ENCODE results near the gene ENG. TPM values are rescaled to one million over a fixed set of nuclear protein-coding genes. Genes with fewer than 3 reads are reported as not detected.

ENG gene
- total and polyA plus RNA-seq, 4 donors = 41.1 to 317 (median 131) TPM

GRCh38 chr9:127877566-127877998, 23.1 kb upstream of the ENG start, which contains the start of gene AK1:
TSS of gene AK1 (minus strand) at chr9:127877675. CDS start at chr9:127874617, 3,058 bp downstream.
- WGBS, 2 donors = 2 to 3% methylated on average over 37 to 44 of the region's 44 CpGs
- Histone ChIP-seq H3K27me3 (ENCODE audit: control insufficient read depth in 3 of 3, insufficient read depth in 3 of 3, low read length in 2 of 3) (no peaks in the 10 kb centered on the region), H3K36me3 (ENCODE audit: control insufficient read depth in 4 of 4, insufficient read depth in 4 of 4, low read length in 4 of 4) (peaks cover 0 to 6% (median 0%) of the 10 kb centered on the region in 4 donors), H3K4me3 (peak within 1 kb of the TSS; percentile 45), H3K4me1 (ENCODE audit: control insufficient read depth in 5 of 5, insufficient read depth in 5 of 5, low read length in 5 of 5) (peaks cover 0 to 44% (median 20%) of the 10 kb centered on the region in 5 donors), H3K9me3 (ENCODE audit: control insufficient read depth in 4 of 4, insufficient read depth in 3 of 4, low read length in 3 of 4) (no peaks in the 10 kb centered on the region), H3K27ac (ENCODE audit: low read depth in 1 of 2, low read length in 1 of 2) (peak within 1 kb of the TSS; percentile 86 to 92), H3K9ac (ENCODE audit: insufficient read depth in 1 of 2, low read length in 2 of 2) (peak within 1 kb of the TSS; percentile 25 to 45)
- TF ChIP-seq, protein P1, sequence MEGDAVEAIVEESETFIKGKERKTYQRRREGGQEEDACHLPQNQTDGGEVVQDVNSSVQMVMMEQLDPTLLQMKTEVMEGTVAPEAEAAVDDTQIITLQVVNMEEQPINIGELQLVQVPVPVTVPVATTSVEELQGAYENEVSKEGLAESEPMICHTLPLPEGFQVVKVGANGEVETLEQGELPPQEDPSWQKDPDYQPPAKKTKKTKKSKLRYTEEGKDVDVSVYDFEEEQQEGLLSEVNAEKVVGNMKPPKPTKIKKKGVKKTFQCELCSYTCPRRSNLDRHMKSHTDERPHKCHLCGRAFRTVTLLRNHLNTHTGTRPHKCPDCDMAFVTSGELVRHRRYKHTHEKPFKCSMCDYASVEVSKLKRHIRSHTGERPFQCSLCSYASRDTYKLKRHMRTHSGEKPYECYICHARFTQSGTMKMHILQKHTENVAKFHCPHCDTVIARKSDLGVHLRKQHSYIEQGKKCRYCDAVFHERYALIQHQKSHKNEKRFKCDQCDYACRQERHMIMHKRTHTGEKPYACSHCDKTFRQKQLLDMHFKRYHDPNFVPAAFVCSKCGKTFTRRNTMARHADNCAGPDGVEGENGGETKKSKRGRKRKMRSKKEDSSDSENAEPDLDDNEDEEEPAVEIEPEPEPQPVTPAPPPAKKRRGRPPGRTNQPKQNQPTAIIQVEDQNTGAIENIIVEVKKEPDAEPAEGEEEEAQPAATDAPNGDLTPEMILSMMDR (IDR thresholded peaks at IDR 0.05; ENCODE audit: control extremely low read depth, extremely low read depth) = no peak
- DNase-seq (peak; percentile 66 to 80 (median 76)), ATAC-seq (ENCODE audit: insufficient read depth, low FRiP score) (peak; percentile 62)

- 27 to 48% methylated on average over 21 to 26 of the region's 26 CpGs for WGBS, 2 donors
- Histone ChIP-seq H3K9me3 (ENCODE audit: control insufficient read depth in 4 of 4, insufficient read depth in 3 of 4, low read length in 3 of 4) (no peaks in the 10 kb centered on the region), H3K9ac (ENCODE audit: insufficient read depth in 1 of 2, low read length in 2 of 2) (no peak overlapping the region), H3K27ac (ENCODE audit: low read depth in 1 of 2, low read length in 1 of 2) (peak overlapping the region; percentile 86 to 92), H3K27me3 (ENCODE audit: control insufficient read depth in 3 of 3, insufficient read depth in 3 of 3, low read length in 2 of 3) (no peaks in the 10 kb centered on the region), H3K36me3 (ENCODE audit: control insufficient read depth in 4 of 4, insufficient read depth in 4 of 4, low read length in 4 of 4) (peaks cover 0 to 12% (median 2%) of the 10 kb centered on the region in 4 donors), H3K4me1 (ENCODE audit: control insufficient read depth in 5 of 5, insufficient read depth in 5 of 5, low read length in 5 of 5) (peaks cover 0 to 44% (median 20%) of the 10 kb centered on the region in 5 donors), H3K4me3 (peak overlapping the region; percentile 45)
- no peak for DNase-seq
- peak; percentile 12 for ATAC-seq (ENCODE audit: insufficient read depth, low FRiP score)
- TF ChIP-seq, protein P1 (IDR thresholded peaks at IDR 0.05; ENCODE audit: control extremely low read depth, extremely low read depth) = no peak
These were observed 22.5 kb upstream of the ENG start for GRCh38 chr9:127876764-127877562.

GRCh38 chr9:127876026-127876763, 21.7 kb upstream of the ENG start:
- Histone ChIP-seq H3K4me1 (ENCODE audit: control insufficient read depth in 5 of 5, insufficient read depth in 5 of 5, low read length in 5 of 5) (peaks cover 0 to 44% (median 20%) of the 10 kb centered on the region in 5 donors), H3K27ac (ENCODE audit: low read depth in 1 of 2, low read length in 1 of 2) (peak overlapping the region; percentile 86 to 92), H3K36me3 (ENCODE audit: control insufficient read depth in 4 of 4, insufficient read depth in 4 of 4, low read length in 4 of 4) (peaks cover 0 to 15% (median 4%) of the 10 kb centered on the region in 4 donors), H3K9ac (ENCODE audit: insufficient read depth in 1 of 2, low read length in 2 of 2) (peak overlapping the region in 1 of 2 donors; percentile 47), H3K9me3 (ENCODE audit: control insufficient read depth in 4 of 4, insufficient read depth in 3 of 4, low read length in 3 of 4) (no peaks in the 10 kb centered on the region), H3K27me3 (ENCODE audit: control insufficient read depth in 3 of 3, insufficient read depth in 3 of 3, low read length in 2 of 3) (no peaks in the 10 kb centered on the region), H3K4me3 (no peak overlapping the region)
- TF ChIP-seq, protein P1 (IDR thresholded peaks at IDR 0.05; ENCODE audit: control extremely low read depth, extremely low read depth) = no peak
- WGBS, 2 donors = 67 to 84% methylated on average over 14 of the region's 14 CpGs
- ATAC-seq (ENCODE audit: insufficient read depth, low FRiP score) (peak; percentile 8), DNase-seq (no peak)

Data from lung (tissue), 12 donors.